ENCODE results near the gene ZNF646. TPM values are rescaled to one million over a fixed set of nuclear protein-coding genes. Genes with fewer than 3 reads are reported as not detected.

Gene ZNF646
- total and polyA plus RNA-seq, 2 of the 13 experiments (the other 11 are each of a cell fraction or from before 2014, with no cell fraction given) = 3.4 to 10.9 TPM

GRCh38 chr16:31107465-31107867, 33.2 kb downstream of the ZNF646 start (continued):
- TF ChIP-seq, protein P1, sequence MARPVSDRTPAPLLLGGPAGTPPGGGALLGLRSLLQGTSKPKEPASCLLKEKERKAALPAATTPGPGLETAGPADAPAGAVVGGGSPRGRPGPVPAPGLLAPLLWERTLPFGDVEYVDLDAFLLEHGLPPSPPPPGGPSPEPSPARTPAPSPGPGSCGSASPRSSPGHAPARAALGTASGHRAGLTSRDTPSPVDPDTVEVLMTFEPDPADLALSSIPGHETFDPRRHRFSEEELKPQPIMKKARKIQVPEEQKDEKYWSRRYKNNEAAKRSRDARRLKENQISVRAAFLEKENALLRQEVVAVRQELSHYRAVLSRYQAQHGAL (CRISPR knock-in tag; IDR thresholded peaks at IDR 0.05; ENCODE audit: not compliant biosample characterization) = no peak
- TF ChIP-seq SOX6 (IDR thresholded peaks at IDR 0.05) (no peak), SOX6 (CRISPR knock-in tag; IDR thresholded peaks at IDR 0.05) (no peak), ZNF615 (CRISPR knock-in tag; IDR thresholded peaks at IDR 0.05; ENCODE audit: borderline replicate concordance) (no peak), FOSL2 (CRISPR knock-in tag; IDR thresholded peaks at IDR 0.05) (no peak), SP1 (IDR thresholded peaks at IDR 0.05) (no peak), SP1 (CRISPR knock-in tag; IDR thresholded peaks at IDR 0.05) (no peak), SMYD3 (CRISPR knock-in tag; IDR thresholded peaks at IDR 0.05) (no peak), ZNF468 (CRISPR knock-in tag; IDR thresholded peaks at IDR 0.05) (no peak), NR2F2 (IDR thresholded peaks at IDR 0.05; ENCODE audit: borderline replicate concordance, low read depth) (no peak), ZNF350 (CRISPR knock-in tag; IDR thresholded peaks at IDR 0.05; ENCODE audit: borderline replicate concordance, low read depth) (0 out of 2 replicates have a peak, but pooled peaks have one; percentile 15), ZNF580 (CRISPR knock-in tag; IDR thresholded peaks at IDR 0.05; ENCODE audit: borderline replicate concordance, low read depth) (no peak)
- TF ChIP-seq, protein P2, sequence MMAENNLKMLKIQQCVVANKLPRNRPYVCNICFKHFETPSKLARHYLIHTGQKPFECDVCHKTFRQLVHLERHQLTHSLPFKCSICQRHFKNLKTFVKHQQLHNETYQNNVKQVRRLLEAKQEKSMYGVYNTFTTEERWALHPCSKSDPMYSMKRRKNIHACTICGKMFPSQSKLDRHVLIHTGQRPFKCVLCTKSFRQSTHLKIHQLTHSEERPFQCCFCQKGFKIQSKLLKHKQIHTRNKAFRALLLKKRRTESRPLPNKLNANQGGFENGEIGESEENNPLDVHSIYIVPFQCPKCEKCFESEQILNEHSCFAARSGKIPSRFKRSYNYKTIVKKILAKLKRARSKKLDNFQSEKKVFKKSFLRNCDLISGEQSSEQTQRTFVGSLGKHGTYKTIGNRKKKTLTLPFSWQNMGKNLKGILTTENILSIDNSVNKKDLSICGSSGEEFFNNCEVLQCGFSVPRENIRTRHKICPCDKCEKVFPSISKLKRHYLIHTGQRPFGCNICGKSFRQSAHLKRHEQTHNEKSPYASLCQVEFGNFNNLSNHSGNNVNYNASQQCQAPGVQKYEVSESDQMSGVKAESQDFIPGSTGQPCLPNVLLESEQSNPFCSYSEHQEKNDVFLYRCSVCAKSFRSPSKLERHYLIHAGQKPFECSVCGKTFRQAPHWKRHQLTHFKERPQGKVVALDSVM (CRISPR knock-in tag; IDR thresholded peaks at IDR 0.05) = no peak
- TF ChIP-seq, protein P3, sequence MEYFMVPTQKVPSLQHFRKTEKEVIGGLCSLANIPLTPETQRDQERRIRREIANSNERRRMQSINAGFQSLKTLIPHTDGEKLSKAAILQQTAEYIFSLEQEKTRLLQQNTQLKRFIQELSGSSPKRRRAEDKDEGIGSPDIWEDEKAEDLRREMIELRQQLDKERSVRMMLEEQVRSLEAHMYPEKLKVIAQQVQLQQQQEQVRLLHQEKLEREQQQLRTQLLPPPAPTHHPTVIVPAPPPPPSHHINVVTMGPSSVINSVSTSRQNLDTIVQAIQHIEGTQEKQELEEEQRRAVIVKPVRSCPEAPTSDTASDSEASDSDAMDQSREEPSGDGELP (IDR thresholded peaks at IDR 0.05; ENCODE audit: borderline replicate concordance, low read depth) = 0 out of 2 replicates have a peak, but pooled peaks have one; percentile 12
